ENCODE data around the gene SNTG2.
A peak's percentile ranks its signal among the peaks of the same experiment; 100 is the strongest.

The SNTG2 gene

GRCh38 chr2:1141079-1141478 lies 190.4 kb downstream of the SNTG2 start:
- no peak overlapping the region for H3K9ac ChIP-seq (ENCODE audit: low read depth, low read length, poor library complexity)
- H3K4ac ChIP-seq (ENCODE audit: low read length): no peak overlapping the region
- no peak overlapping the region for H3K18ac ChIP-seq (ENCODE audit: low read length)
- H3K27me3 ChIP-seq (ENCODE audit: control insufficient read depth in 3 of 3, insufficient read depth in 3 of 3, low read depth in 1 of 3, low read length in 3 of 3): no peaks in the 10 kb centered on the region
- no CpG with 5 or more reads among the region's 7 CpGs for WGBS, 2 donors (ENCODE audit: extremely low coverage in 2 of 2, insufficient read length in 2 of 2, insufficient replicate concordance in 1 of 2)
- no peak overlapping the region for H2AFZ ChIP-seq (ENCODE audit: low read length)
- H4K91ac ChIP-seq (ENCODE audit: low read depth, low read length, poor library complexity): no peak overlapping the region
- H3K9me3 ChIP-seq (replicated peaks in 1 of 2; ENCODE audit: control insufficient read depth in 2 of 2, insufficient read depth in 1 of 2, low read depth in 1 of 2, low read length in 2 of 2): no peaks in the 10 kb centered on the region
- H3K79me1 ChIP-seq (ENCODE audit: low read depth, low read length): no peaks in the 10 kb centered on the region
- H3K27ac ChIP-seq (replicated peaks; ENCODE audit: low read length): no peak overlapping the region
- no peak overlapping the region for H2BK12ac ChIP-seq (ENCODE audit: low read length)
- H3K23ac ChIP-seq (ENCODE audit: low read depth, low read length, poor library complexity): no peak overlapping the region
- no peaks in the 10 kb centered on the region for H3K36me3 ChIP-seq (replicated peaks in 1 of 2; ENCODE audit: control insufficient read depth in 2 of 2, insufficient read depth in 2 of 2, low read length in 2 of 2)
- no peak for DNase-seq (ENCODE audit: low spot score)
- no peak overlapping the region for H3K4me2 ChIP-seq (ENCODE audit: insufficient read depth, low read length, poor library complexity, severe bottlenecking)
- no peak overlapping the region for H3K4me3 ChIP-seq (ENCODE audit: low read length in 2 of 2)
- peaks cover 0 to 2% of the 10 kb centered on the region in 2 donors for H3K4me1 ChIP-seq (ENCODE audit: control insufficient read depth in 2 of 2, insufficient read depth in 1 of 2, low read depth in 1 of 2, low read length in 2 of 2)
- no peak overlapping the region for H4K8ac ChIP-seq (ENCODE audit: low read depth, low read length)
- H2BK5ac ChIP-seq (ENCODE audit: low read length): no peak overlapping the region
- no peak overlapping the region for H3K14ac ChIP-seq (ENCODE audit: low read length)
- H2BK120ac ChIP-seq (ENCODE audit: low read depth, low read length): no peak overlapping the region
- no peak overlapping the region for H2AK5ac ChIP-seq (ENCODE audit: low read depth, low read length)
- H2BK15ac ChIP-seq (ENCODE audit: low read length): no peak overlapping the region

GRCh38 chr2:1143129-1143528 lies 192.5 kb downstream of the SNTG2 start:
- Histone ChIP-seq H4K8ac (ENCODE audit: low read depth, low read length) (no peak overlapping the region), H3K79me1 (ENCODE audit: low read depth, low read length) (no peaks in the 10 kb centered on the region), H3K36me3 (replicated peaks in 1 of 2; ENCODE audit: control insufficient read depth in 2 of 2, insufficient read depth in 2 of 2, low read length in 2 of 2) (no peaks in the 10 kb centered on the region), H4K91ac (ENCODE audit: low read depth, low read length, poor library complexity) (no peak overlapping the region), H2BK120ac (ENCODE audit: low read depth, low read length) (no peak overlapping the region), H3K9me3 (replicated peaks in 1 of 2; ENCODE audit: control insufficient read depth in 2 of 2, insufficient read depth in 1 of 2, low read depth in 1 of 2, low read length in 2 of 2) (no peaks in the 10 kb centered on the region), H3K4ac (ENCODE audit: low read length) (no peak overlapping the region), H2AK5ac (ENCODE audit: low read depth, low read length) (no peak overlapping the region), H3K4me1 (ENCODE audit: control insufficient read depth in 2 of 2, insufficient read depth in 1 of 2, low read depth in 1 of 2, low read length in 2 of 2) (no peaks in the 10 kb centered on the region), H3K18ac (ENCODE audit: low read length) (no peak overlapping the region), H3K27me3 (ENCODE audit: control insufficient read depth in 3 of 3, insufficient read depth in 3 of 3, low read depth in 1 of 3, low read length in 3 of 3) (no peaks in the 10 kb centered on the region), H2AFZ (ENCODE audit: low read length) (no peak overlapping the region), H2BK5ac (ENCODE audit: low read length) (no peak overlapping the region), H2BK15ac (ENCODE audit: low read length) (no peak overlapping the region), H3K27ac (replicated peaks; ENCODE audit: low read length) (no peak overlapping the region), H3K14ac (ENCODE audit: low read length) (no peak overlapping the region), H3K23ac (ENCODE audit: low read depth, low read length, poor library complexity) (no peak overlapping the region), H2BK12ac (ENCODE audit: low read length) (no peak overlapping the region), H3K4me3 (ENCODE audit: low read length in 2 of 2) (no peak overlapping the region), H3K4me2 (ENCODE audit: insufficient read depth, low read length, poor library complexity, severe bottlenecking) (no peak overlapping the region), H3K9ac (ENCODE audit: low read depth, low read length, poor library complexity) (no peak overlapping the region)
- no CpG with 5 or more reads among the region's 1 CpG for WGBS, 2 donors (ENCODE audit: extremely low coverage in 2 of 2, insufficient read length in 2 of 2, insufficient replicate concordance in 1 of 2)
- no peak for DNase-seq (ENCODE audit: low spot score)

GRCh38 chr2:1147873-1148612 lies 197.4 kb downstream of the SNTG2 start:
- no peak overlapping the region for H3K9ac ChIP-seq (ENCODE audit: low read depth, low read length, poor library complexity)
- H3K36me3 ChIP-seq (replicated peaks in 1 of 2; ENCODE audit: control insufficient read depth in 2 of 2, insufficient read depth in 2 of 2, low read length in 2 of 2): no peaks in the 10 kb centered on the region
- H3K4me3 ChIP-seq (ENCODE audit: low read length in 2 of 2): no peak overlapping the region
- no peak overlapping the region for H2BK120ac ChIP-seq (ENCODE audit: low read depth, low read length)
- no peaks in the 10 kb centered on the region for H3K27me3 ChIP-seq (ENCODE audit: control insufficient read depth in 3 of 3, insufficient read depth in 3 of 3, low read depth in 1 of 3, low read length in 3 of 3)
- no CpG with 5 or more reads among the region's 5 CpGs for WGBS, 2 donors (ENCODE audit: extremely low coverage in 2 of 2, insufficient read length in 2 of 2, insufficient replicate concordance in 1 of 2)
- H3K4me1 ChIP-seq (ENCODE audit: control insufficient read depth in 2 of 2, insufficient read depth in 1 of 2, low read depth in 1 of 2, low read length in 2 of 2): no peaks in the 10 kb centered on the region
- H4K8ac ChIP-seq (ENCODE audit: low read depth, low read length): no peak overlapping the region
- no peak overlapping the region for H4K91ac ChIP-seq (ENCODE audit: low read depth, low read length, poor library complexity)
- no peak overlapping the region for H2BK5ac ChIP-seq (ENCODE audit: low read length)
- no peak overlapping the region for H3K18ac ChIP-seq (ENCODE audit: low read length)
- H3K27ac ChIP-seq (replicated peaks; ENCODE audit: low read length): no peak overlapping the region
- no peak overlapping the region for H2AK5ac ChIP-seq (ENCODE audit: low read depth, low read length)
- no peak overlapping the region for H2BK15ac ChIP-seq (ENCODE audit: low read length)
- no peak overlapping the region for H3K4ac ChIP-seq (ENCODE audit: low read length)
- H3K23ac ChIP-seq (ENCODE audit: low read depth, low read length, poor library complexity): no peak overlapping the region
- no peak overlapping the region for H3K4me2 ChIP-seq (ENCODE audit: insufficient read depth, low read length, poor library complexity, severe bottlenecking)
- no peak overlapping the region for H2BK12ac ChIP-seq (ENCODE audit: low read length)
- H3K9me3 ChIP-seq (replicated peaks in 1 of 2; ENCODE audit: control insufficient read depth in 2 of 2, insufficient read depth in 1 of 2, low read depth in 1 of 2, low read length in 2 of 2): peaks cover 0 to 3% of the 10 kb centered on the region in 2 donors
- no peaks in the 10 kb centered on the region for H3K79me1 ChIP-seq (ENCODE audit: low read depth, low read length)
- no peak overlapping the region for H3K14ac ChIP-seq (ENCODE audit: low read length)
- no peak overlapping the region for H2AFZ ChIP-seq (ENCODE audit: low read length)
- no peak for DNase-seq (ENCODE audit: low spot score)

GRCh38 chr2:1150724-1151511 lies 200.3 kb downstream of the SNTG2 start:
- peak overlapping the region; percentile 74 for H2AK5ac ChIP-seq (ENCODE audit: low read depth, low read length)
- no peak overlapping the region for H3K14ac ChIP-seq (ENCODE audit: low read length)
- H3K18ac ChIP-seq (ENCODE audit: low read length): no peak overlapping the region
- H3K4me3 ChIP-seq (ENCODE audit: low read length in 2 of 2): no peak overlapping the region
- no peak overlapping the region for H2BK12ac ChIP-seq (ENCODE audit: low read length)
- no CpG with 5 or more reads among the region's 13 CpGs for WGBS, 2 donors (ENCODE audit: extremely low coverage in 2 of 2, insufficient read length in 2 of 2, insufficient replicate concordance in 1 of 2)
- no peak overlapping the region for H3K4ac ChIP-seq (ENCODE audit: low read length)
- H4K8ac ChIP-seq (ENCODE audit: low read depth, low read length): no peak overlapping the region
- H3K9ac ChIP-seq (ENCODE audit: low read depth, low read length, poor library complexity): no peak overlapping the region
- H3K4me2 ChIP-seq (ENCODE audit: insufficient read depth, low read length, poor library complexity, severe bottlenecking): no peak overlapping the region
- H3K9me3 ChIP-seq (replicated peaks in 1 of 2; ENCODE audit: control insufficient read depth in 2 of 2, insufficient read depth in 1 of 2, low read depth in 1 of 2, low read length in 2 of 2): peaks cover 0 to 4% of the 10 kb centered on the region in 2 donors
- no peak overlapping the region for H2AFZ ChIP-seq (ENCODE audit: low read length)
- no peaks in the 10 kb centered on the region for H3K27me3 ChIP-seq (ENCODE audit: control insufficient read depth in 3 of 3, insufficient read depth in 3 of 3, low read depth in 1 of 3, low read length in 3 of 3)
- no peak overlapping the region for H2BK15ac ChIP-seq (ENCODE audit: low read length)
- H3K27ac ChIP-seq (replicated peaks; ENCODE audit: low read length): no peak overlapping the region
- H3K4me1 ChIP-seq (ENCODE audit: control insufficient read depth in 2 of 2, insufficient read depth in 1 of 2, low read depth in 1 of 2, low read length in 2 of 2): peaks cover 0 to 3% of the 10 kb centered on the region in 2 donors
- DNase-seq (ENCODE audit: low spot score): no peak
- no peaks in the 10 kb centered on the region for H3K79me1 ChIP-seq (ENCODE audit: low read depth, low read length)
- no peak overlapping the region for H4K91ac ChIP-seq (ENCODE audit: low read depth, low read length, poor library complexity)
- no peaks in the 10 kb centered on the region for H3K36me3 ChIP-seq (replicated peaks in 1 of 2; ENCODE audit: control insufficient read depth in 2 of 2, insufficient read depth in 2 of 2, low read length in 2 of 2)
- no peak overlapping the region for H3K23ac ChIP-seq (ENCODE audit: low read depth, low read length, poor library complexity)
- H2BK120ac ChIP-seq (ENCODE audit: low read depth, low read length): no peak overlapping the region
- H2BK5ac ChIP-seq (ENCODE audit: low read length): no peak overlapping the region
